RKO (cell line): ENCODE data around the gene ARPIN.
"Not testable (repeated sequence)": the region's sequence is repeated elsewhere in the genome, so short reads cannot be mapped to it uniquely, and the experiment has no call there.

Source experiments
- DNase-seq: peaks from one replicate; pipeline ENCODE4 v3.0.0-alpha.2; 2016; ENCODE audit warnings: low spot score

Gene ARPIN

DNA sequence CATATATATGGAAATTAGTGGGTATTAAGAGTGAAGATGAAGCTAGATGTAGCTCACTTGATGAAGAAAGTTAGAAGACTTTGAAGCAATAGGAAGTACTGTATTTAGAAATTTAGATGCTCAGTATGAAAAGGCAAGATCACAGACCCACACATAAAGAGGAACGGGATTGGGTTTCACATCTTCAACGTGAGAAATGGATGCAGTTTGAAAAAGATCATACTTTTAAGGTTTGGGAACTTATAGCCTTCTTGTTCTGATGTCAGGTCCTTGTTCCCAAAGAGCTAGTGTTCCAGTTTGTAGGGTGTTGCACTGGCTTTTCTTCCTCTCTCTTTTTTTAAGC lies 35.7 kb downstream of the ARPIN start:
- DNase-seq = no peak

DNA sequence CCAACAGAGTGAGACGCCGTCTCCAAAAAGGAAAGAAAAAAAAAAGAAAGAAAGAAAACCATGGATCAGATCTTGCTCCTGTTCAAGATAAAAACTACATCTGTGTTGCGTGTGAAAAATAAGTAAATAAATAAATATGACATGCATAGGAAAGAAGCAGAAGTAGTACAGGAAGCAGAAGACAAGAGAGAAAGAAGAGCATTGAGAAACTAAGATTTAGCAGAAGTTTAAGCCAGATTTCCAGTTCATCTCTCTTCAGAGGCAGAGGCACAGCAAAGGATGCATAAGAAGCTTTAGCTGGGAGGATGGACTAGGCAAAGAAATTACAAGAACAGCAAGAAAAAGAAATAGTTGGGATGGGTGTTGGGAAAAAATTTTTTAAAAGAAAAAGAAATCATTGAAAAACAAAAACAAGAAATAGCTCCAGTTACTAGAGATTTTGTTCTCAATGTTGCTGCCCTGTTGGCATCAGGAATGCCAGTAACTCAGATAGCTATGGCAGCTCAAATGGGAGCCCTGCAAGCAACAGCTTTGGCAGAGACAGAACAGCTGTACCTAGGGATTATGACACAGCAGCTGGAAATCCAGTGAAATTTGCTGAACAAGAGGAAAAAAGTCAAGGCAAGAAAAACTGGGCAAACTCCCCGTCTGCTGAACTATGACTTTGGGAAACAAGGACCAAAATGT lies 36.2 kb downstream of the ARPIN start:
- DNase-seq = no peak

DNA sequence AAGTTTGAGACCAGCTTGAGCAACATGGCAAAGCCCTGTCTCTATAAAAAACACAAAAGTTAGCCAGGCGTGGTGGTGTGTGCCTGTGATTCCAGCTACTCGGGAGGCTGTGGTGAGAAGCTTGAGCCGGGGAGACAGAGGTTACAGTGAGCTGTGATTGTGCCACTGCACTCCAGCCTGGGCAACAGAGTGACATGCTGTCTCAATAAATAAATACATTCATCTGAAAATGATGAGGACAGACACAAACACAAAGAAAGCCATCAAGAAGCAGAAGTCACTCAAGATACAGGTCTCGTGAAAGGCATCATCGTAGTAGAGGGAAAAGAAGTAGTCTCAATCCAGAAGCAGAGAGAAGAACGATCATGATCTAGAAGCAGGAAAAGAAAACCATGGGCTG lies 37.0 kb downstream of the ARPIN start:
- DNase-seq = no peak

DNA sequence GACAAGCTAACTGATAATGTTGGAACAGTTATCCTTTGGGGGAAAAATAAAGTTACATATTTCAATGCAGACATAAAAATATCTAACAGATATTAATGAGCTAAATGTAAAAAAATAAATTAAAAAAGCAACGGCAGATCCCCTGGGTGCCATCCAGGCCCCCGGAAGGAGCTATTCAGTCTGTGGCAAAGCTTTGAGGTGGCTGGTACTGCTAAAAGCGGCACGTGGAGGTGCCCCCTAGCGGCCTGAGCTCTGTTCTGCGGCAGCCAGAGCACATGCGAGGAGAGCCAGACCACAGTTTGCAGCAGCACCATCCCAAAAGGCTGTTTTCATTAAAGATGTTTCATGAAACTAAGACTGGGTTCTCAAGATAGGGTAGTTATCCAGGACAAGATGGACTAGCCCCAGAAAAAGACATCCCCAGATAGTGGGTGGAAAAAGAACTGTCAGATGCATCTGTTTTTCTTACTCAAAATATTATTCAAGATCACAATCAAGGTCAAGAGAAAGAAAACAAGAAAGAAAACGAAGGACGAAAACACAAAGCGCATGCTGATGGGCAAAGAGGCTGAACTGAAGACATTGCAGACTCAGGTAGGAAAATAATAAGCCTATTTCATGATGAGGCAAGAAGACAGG lies 37.7 kb downstream of the ARPIN start:
- DNase-seq = peak; percentile 85

DNA sequence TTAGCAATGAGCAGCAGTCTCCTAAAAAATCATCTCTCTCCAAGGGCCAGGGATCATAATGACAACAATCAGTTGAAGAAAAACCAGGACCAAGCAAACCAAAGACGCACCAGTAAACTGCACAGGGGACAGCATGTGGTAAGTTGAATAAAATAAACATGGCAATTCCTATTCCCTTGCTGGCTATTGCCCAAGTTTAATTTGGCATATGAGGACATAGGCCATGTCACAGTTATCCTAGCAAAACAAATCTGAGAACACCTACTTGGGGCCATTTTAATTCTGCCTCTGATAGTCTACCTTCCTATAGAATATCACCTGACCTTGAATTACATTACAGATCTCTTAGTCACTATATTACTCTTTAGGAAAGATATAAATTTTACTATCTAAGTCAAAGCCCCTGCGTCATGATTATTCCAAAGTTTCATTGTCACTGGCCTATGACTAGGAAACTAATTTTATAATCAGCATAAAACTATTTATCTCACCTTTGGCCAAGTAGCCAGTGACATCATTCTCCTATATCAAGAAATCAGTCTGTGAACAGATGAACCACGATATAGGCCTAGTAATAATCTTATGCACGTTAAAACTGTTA lies 42.0 kb downstream of the ARPIN start:
- no peak for DNase-seq

DNA sequence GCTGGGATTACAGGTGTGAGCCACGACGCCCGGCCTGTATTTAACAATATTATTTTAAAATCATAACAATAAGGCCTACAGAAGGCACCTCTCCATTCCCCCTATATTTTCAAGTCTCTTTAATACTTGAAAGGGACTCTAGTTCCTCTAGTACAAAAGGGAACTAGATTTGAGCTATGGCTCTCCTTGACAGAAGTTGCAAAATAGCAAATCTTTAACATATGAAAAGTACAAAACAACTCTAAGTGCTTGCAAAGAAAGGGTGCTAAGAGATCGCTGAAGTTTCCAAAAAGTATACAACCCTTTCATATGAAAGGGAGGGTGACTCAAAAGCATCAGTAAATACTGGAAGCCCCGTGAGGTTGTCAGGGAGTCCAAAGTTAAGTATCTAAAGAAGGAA lies 42.7 kb downstream of the ARPIN start:
- no peak for DNase-seq

DNA sequence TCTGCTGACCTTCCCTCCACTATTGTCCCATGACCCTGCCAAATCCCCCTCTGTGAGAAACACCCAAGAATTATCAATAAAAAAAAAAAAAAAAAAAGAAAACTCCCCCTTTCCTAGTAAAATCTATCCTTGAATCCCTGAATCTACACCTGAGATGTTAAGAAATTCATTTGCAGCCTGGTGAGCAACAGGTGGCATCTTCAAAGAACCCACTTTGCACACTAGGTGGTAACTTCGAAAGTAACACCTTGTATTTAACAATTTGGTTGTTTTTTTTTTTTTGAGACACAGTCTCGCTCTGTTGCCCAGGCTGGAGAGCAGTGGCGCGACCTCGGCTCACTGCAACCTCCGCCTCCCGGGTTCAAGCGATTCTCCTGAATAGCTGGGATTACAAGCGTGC lies 43.3 kb downstream of the ARPIN start:
- DNase-seq = not testable (repeated sequence)

DNA sequence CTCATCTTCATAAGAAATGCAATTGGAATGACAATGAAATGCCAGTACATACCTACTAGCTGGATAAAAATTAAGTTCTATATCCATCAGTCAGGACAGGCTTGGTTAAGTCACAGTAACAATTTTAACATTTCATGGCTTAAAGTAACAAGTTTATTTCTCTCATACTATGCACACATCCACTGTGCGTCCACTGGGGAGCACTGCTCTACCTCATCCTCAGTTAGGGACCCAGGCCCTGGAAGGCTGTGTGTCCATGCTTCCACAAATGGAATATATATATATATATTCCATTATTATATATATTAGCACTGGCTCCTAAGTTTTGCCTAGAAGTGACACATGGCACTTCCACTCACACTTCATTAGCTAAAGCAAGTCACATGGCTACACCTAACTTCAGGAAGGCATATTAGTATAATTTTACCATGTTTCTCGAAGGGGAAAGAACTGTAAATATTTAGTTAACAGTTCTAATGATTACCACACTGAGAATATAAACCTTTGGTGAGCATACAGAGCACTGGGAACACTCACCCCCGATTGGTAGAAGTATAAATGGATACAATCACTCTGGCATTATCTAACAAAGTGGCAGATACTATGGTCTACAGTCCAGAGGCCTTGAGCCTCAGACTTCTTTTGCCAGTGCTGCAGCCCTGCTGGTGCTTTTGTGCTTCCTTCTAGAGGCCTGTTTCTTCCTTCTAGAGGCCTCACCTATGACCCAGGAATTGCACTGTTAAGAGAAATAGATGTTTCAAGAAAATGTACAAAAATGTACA lies 47.6 kb downstream of the ARPIN start:
- no peak for DNase-seq

DNA sequence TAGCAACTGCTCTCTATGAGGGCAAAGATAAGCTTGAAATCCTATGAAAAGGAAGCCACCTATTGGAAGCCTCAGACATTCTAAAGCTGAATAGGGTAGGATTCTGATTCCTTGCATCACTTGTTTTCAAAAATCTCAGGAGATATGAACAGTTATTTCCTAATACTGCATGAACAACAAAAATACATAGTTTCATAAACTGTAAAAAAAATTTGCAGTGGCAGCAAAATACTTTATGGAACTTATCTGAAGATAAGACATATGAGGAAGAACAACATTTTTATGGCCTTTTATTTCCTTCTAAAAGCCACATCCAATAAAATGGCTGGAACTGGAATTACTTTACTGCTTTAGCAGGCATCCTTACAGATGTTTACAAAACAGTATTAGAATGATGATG lies 48.8 kb downstream of the ARPIN start:
- no peak for DNase-seq

DNA sequence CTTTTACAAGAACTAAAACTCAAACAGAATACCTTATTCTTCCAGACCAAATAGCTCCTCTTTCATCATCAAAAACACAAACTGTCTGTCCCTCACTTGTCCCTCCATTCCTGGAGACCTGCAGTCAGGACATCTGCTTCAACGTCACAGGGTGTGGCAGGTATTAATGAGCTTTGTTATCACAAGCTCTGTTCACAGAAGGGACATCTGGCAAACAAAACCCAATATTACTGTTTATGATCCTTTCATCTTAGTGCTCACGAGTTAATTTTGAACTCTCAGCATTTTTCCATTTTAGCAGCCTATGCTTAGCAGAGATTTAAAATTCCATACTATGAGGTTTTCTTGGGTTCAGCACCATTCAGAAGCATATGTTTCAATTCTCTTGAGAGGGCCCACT lies 51.9 kb downstream of the ARPIN start:
- DNase-seq = no peak

DNA sequence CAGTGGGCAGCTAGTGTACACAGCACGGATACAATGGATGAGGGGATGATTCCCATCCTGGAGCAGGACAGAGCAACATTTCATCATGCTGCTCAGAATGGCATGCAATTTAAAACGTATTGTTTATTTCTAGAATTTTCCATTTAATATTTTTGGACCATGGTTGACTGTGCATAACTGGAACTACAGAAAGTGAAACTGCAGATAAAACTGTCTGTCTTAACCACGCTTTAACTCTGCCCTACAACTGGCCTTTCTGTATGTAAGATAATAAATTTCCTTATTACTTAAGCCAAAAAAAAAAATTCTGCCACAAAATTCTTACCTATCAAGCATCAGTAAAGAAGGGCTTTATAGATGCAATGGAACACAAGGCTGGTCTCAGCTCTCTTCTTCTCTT lies 52.3 kb downstream of the ARPIN start:
- no peak for DNase-seq

DNA sequence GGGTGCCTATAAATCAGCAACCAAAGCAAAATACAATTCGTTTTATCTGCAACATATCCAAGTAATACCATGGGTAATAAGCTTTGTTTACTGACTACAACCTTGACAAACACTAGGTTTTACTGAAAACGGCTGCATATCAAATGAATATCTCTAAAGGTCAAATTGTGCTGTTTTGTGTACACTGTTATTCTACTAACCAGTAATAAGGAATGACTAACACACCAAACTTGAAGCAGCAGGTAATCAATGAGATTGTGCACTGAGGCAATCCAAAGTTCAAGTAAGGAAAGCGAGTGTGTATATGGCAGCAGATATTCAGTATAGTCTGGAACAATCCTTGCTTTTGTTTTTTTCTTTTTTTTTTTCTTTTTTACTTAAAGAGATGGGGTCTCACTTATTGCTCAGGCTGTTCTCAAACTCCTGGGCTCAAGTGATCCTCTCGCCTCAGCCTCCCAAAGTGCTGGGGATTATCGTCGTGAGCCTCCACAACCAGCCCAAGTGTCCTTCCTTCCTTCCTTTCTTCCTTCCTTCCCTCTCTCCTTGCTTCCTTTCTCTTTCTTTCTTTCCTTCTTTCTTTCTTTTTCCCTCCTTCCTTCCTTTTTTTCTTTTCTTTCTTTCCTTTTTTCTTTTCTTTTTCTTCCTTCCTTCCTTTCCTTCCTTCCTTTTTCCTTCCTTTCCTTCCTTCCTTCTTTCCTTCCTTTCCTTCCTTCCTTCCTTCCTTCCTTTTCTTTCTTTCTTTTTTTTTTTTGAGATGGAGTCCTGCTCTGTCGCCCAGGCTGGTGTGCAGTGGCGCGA lies 53.9 kb downstream of the ARPIN start:
- no peak for DNase-seq

DNA sequence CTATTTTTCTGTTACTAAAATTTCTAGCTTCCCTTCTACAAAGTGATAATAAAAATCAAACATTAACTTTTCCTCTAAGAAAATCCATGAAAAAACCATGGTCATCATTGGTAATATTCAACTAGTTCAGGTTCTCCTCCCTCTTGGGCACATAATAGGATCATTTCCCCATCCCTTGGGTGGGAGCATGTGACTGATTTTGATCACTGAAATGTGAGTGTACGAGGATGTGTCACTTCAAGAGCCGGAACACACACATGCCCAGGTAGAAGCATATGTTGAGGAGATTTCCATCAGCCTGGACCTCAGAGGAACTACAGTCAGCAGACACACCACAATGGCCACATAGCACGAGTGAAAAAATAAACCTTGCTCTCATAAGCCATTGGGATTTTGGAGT lies 55.1 kb downstream of the ARPIN start:
- DNase-seq = no peak

DNA sequence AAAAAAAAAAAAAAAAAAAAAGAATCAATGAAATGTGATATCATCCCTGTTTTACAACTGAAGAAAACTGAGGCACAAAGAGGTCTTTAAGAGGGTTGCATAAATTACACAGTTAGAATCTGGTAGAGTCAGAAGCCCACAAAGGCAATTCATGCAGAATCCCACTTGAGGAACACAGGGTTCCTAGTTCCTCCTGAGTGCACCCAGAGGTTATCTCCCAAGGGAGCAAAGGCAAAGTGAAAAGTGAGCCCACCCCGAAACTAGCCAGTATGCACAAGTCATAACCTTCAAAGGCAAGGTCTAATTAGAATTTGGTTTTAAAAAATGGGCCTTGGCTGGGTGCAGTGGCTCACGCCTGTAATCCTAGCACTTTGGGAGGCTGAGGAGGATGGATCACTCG lies 56.8 kb downstream of the ARPIN start:
- no peak for DNase-seq

DNA sequence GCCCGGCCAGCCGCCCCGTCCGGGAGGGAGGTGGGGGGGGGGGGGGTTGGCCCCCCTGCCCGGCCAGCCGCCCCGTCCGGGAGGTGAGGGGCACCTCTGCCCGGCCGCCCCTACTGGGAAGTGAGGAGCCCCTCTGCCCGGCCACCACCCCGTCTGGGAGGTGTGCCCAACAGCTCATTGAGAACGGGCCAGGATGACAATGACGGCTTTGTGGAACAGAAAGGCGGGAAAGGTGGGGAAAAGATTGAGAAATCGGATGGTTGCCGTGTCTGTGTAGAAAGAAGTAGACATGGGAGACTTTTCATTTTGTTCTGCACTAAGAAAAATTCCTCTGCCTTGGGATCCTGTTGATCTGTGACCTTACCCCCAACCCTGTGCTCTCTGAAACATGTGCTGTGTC lies 57.9 kb downstream of the ARPIN start:
- not testable (repeated sequence) for DNase-seq

DNA sequence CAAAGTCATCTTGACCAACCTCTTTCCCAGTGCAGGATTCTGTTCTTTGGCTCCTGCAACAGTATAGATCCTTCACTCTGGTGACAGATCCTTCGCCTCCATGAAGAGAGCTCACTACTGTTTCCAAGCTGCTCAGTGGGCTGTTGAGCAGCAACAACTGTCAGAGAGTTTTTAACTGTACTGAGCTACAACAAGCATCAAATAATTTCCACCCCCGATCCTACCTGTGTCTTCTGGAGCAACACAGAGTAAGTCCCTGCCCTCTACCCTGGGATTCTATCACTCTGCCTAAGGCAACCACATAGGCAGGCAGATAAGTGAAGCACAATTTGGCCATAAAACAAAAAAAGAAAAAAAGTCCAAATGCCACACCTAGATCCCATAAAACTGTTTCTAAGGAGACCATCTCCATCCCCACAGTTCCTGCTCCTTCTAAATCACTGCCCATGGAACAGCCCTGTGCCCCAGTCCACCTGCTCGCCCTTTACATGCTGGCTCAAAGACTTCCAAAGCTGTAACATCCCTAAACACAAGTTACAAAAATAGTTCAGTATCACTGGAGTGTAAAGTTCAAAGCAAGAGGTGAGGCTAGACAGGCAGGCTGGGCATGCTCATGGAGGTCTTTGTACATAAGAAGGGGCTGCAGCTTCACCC lies 60.3 kb downstream of the ARPIN start:
- no peak for DNase-seq

DNA sequence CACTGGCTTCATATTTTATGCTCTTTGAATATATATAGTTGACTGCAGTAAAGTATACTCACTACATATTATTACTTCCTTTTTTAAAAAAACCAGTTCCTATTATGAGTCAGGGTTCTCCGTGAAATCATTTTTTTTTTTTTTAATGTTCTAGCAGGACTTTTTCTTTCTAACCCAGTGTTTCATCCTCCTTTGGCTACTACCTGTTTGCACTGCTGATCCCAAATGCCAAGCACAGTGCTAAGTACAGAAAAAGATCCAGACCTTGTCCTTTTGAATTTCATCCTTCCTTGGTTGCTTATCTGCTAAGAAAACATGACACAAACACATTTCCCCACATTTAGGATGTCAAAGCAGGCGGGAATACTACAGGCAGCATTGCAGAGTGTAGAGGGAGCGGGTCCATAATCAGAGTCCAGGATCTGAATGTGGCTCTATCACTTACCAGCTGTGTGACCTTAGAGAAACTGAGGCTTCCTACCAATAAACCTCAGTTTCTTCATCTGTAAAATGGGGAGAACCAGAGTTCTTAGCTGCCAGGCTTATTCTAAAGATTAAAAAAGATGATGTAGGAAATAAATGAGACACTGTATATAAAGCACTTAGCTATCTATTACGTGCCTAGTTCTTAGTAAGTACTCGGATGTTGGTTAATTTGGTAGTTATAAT lies 60.9 kb downstream of the ARPIN start:
- no peak for DNase-seq

DNA sequence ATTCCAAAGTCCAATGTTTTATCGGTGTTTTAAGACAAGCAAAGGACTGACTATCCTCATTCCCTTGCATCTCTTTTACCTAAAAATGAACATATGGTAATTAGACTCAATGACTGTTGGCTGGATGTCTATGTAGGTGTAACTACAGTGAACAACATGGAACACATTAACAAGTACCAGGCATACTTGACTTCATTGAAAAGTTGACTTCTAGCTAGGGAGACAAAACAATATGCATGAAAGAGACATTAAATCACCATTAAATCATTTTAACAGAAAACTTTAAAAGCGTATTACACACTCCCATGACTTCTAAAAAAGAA lies 63.8 kb downstream of the ARPIN start:
- no peak for DNase-seq

DNA sequence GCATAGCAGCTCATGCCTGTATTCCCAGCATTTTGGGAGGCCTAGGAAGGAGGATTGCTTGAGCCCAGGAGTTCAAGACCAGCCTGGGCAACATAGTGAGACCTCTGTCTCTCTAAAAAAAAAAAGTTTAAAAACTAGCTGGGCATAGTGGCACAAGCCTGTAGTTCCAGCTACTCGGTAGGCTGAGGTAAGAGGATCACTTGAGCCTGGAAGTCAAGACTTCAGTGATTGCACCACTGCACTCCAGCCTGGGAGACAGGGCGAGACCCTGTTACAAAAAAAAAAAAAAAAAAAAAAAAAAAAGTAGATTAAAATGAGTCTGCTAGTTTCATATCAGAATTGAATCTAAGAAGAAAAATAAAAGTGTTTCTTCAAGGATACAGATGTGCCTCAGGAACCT lies 65.7 kb downstream of the ARPIN start:
- DNase-seq = no peak

DNA sequence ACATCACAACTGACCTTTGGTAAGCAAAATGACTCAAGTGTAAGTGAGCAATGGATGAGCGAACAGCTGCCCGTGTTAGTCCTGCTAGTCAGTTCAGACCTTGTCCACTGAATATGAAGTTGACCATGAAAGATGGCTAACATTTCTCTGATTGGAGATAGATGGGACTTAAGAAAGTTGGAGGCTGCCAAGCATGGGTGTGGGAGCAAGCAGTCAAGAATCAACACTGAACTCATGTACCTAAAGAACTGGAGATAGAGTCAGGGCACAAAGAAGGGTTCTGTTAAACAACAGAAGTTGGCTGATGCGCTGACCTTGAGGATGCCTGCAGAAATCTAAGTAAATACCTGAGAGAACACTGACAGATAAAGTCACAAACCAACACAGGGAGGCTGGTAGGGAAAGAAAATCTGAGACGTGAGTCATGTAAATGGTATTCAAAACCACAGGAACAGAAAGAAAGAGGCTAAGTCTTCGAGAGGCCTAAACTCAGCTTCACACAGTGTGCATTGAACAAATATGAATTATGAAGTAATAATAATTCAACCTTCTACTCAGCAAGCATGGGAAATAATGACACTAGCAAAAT lies 67.4 kb downstream of the ARPIN start:
- peak; percentile 87 for DNase-seq
